AML-193 (cell line): ENCODE results near the gene AP2A1.
A peak's percentile ranks its signal among the peaks of the same experiment; 100 is the strongest.

Source experiments
- DNase-seq, 2 experiments: peaks; one replicate each; lab custom pipeline; 2025; lab: John Stamatoyannopoulos, UW

Gene AP2A1

DNA sequence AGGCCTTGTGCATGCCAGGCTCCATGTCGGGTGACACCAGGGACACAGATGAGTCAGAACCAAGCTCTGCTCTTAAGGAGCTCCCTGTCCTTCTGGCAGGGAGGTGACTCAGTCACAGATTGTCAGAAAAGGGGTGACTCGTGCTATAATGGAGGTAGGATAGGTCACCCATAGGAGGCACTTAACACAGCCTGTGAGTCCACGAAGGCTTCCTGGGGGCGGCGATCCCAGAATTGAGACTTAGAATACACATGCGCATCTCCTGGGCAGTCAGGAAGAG lies 26.7 kb downstream of the AP2A1 start:
- DNase-seq = no peak

DNA sequence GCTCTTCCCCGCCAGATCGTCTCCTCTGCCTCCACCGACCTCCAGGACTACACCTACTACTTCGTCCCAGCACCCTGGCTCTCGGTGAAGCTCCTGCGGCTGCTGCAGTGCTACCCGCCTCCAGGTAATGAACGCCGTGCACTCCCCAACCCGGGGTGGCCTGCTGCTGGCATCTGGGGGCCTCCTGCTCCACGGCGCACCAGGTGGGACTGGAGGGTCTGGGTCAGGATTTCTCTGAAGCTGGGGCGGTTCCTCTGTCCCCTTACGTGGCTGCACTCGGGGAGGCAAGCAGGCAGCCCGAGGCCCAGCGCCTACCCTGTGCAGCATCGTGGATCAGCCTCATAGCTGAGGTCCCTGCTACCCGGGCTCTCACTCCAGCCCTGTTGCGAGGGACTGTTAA lies 28.8 kb downstream of the AP2A1 start:
- DNase-seq = no peak

DNA sequence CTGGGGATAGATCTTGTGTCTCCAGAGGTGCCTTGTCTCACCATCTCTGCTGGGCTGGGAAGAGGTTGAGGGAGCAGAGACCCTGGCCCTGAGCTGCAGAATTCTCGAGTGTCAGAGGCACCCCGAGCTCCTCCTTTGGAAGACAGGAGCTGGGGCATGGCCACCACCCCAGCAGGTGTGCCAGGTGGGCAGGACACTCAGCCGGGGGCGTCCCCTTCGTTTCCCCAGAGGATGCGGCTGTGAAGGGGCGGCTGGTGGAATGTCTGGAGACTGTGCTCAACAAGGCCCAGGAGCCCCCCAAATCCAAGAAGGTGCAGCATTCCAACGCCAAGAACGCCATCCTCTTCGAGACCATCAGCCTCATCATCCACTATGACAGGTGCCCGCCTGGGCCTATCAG lies 31.8 kb downstream of the AP2A1 start:
- no peak for DNase-seq

- DNase-seq = no peak
Observed at GRCh38 chr19:49799271-49799797, 32.5 kb downstream of the AP2A1 start.

- no peak for DNase-seq
Observed at GRCh38 chr19:49799798-49800376, 33.1 kb downstream of the AP2A1 start.

DNA sequence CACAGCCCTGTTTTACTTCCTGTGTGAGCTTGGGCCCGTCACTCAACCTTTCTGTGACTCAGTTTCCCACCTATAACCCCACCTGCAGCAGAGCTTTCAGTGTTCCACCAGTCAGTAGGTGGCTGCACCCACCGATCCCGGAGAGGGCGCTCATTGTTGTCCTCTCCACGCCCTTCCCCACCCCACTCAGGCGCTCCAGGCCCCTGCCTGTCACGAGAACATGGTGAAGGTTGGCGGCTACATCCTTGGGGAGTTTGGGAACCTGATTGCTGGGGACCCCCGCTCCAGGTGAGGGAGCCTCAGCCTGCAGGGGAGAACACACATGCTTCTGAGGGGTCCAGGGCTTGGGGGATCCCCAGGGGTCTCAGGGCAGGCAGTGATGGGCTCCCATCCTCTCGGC lies 34.0 kb downstream of the AP2A1 start:
- no peak for DNase-seq

- no peak for DNase-seq
Observed at GRCh38 chr19:49801401-49801888, 34.6 kb downstream of the AP2A1 start.

GRCh38 chr19:49801966-49802661 lies 35.3 kb downstream of the AP2A1 start:
- DNase-seq = no peak

GRCh38 chr19:49802836-49803528 lies 36.2 kb downstream of the AP2A1 start:
- no peak for DNase-seq

GRCh38 chr19:49803529-49803856 lies 36.7 kb downstream of the AP2A1 start:
- DNase-seq = no peak

GRCh38 chr19:49805822-49806619 lies 39.2 kb downstream of the AP2A1 start:
- no peak for DNase-seq

GRCh38 chr19:49806620-49806959 lies 39.8 kb downstream of the AP2A1 start:
- DNase-seq = no peak

GRCh38 chr19:49807058-49807903 lies 40.5 kb downstream of the AP2A1 start:
- peak; percentile 34 to 39 for DNase-seq

DNA sequence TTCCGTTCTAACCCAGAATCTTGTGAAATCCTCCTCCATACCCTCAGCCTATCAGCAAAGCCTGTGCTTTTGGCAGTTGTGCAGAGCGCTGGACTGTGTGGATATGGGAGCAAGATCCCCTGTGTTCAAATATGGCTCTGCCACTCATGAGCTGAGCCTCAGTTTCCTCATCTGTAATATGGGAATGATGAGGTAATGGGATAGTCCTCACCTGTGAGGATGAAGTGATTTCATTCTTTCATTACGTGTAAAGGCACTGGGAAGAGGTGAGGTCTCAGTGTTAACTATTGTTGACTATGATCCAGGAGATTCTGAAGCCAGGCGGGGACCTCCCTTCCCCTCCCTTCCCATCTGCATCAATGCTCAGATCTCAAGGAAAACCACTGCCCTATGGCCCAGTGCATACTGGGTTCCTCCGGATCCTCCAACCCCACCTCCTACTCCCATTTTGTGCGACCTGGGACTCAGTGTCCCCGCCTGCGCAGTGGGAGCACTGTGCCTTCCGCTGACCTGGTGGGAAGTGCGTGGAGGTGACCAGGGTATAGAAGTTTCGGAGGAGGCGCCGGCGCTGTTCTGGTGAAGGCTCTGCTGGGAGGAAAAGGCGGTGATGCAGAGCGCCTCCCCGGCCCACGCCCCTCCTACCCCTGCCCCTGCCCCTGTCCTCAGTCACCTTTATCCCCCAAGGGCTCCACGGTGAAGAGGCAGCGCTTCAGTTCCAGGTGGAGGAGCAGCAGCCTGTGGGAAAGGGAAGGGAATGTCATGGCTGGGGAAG lies 41.3 kb downstream of the AP2A1 start:
- DNase-seq = no peak

GRCh38 chr19:49808711-49809159 lies 41.9 kb downstream of the AP2A1 start:
- no peak for DNase-seq

GRCh38 chr19:49809160-49809940 lies 42.5 kb downstream of the AP2A1 start:
- DNase-seq = no peak

DNA sequence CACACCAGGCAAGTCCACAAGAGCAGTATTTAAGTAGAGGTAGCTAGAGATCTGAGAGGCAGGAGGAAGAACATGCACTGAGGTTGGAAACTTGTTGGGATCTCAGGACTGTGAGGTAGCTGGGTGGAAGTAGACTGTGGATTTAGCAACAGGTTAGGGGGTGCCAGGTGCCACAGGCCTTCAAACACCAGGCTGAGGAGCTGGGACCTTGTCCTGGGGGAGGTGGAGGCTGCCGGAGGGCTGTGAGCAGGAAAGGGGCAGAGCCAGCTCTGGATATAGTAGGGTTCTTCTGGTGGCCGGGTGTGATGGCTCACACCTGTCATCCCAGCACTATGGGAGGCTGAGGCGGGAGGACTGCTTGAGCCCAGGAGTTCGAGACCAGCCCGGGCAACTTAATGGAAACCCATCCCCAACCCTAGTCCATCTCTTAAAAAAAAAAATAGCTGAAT lies 43.2 kb downstream of the AP2A1 start:
- no peak for DNase-seq

DNA sequence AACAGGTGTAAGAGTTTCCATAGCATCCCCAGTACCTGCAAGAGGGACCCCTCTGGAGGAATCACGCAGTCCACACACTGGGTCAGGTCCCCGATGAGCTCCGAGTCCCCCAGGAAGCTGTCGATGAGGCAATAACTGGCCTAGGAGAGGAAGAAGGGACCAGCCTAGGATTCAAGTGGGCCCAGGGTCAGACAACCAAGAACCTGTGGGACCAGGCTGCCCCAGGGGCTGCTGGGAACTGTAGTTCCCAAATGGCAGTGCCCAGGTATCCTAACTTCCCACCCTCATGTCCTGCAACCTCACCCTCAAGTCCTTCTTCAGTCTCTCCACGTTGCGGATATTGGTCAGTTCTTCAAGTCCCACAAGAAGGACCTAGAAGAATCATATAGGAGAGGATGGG lies 44.5 kb downstream of the AP2A1 start:
- no peak for DNase-seq

GRCh38 chr19:49812452-49812996 lies 45.7 kb downstream of the AP2A1 start:
- peak in 1 of 2 experiments; percentile 24 for DNase-seq
